ENCODE data around the gene HPSE.

HPSE gene

DNA sequence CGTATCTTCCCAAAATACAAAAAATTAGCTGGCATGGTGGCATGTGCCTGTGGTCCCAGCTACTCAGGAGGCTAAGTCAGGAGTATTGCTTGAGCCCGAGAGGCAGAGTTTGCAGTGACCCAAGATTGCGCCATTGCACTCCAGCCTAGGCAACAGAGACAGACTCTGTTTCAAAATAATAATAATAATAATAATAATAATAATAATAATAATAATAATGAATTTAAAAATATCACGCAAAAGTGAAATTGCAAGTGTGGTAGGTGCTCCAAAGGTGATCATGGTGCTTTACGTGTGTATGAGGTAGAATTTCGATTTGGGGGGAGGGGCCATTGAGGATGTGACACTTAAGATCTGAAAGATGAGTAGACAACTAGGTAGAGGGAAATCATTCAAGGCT is 4.9 kb upstream of the HPSE start:
- TF ChIP-seq EZH2 (IDR thresholded peaks at IDR 0.05; ENCODE audit: borderline replicate concordance, low read depth, low read length, severe bottlenecking), result no peak
- TF ChIP-seq, protein P1, sequence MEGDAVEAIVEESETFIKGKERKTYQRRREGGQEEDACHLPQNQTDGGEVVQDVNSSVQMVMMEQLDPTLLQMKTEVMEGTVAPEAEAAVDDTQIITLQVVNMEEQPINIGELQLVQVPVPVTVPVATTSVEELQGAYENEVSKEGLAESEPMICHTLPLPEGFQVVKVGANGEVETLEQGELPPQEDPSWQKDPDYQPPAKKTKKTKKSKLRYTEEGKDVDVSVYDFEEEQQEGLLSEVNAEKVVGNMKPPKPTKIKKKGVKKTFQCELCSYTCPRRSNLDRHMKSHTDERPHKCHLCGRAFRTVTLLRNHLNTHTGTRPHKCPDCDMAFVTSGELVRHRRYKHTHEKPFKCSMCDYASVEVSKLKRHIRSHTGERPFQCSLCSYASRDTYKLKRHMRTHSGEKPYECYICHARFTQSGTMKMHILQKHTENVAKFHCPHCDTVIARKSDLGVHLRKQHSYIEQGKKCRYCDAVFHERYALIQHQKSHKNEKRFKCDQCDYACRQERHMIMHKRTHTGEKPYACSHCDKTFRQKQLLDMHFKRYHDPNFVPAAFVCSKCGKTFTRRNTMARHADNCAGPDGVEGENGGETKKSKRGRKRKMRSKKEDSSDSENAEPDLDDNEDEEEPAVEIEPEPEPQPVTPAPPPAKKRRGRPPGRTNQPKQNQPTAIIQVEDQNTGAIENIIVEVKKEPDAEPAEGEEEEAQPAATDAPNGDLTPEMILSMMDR (IDR thresholded peaks at IDR 0.05; ENCODE audit: borderline replicate concordance, extremely low read depth, low read length, poor library complexity, severe bottlenecking), result no peak
- Histone ChIP-seq H3K4me3 (ENCODE audit: low read depth in 1 of 2, low read length in 2 of 2) (no peak overlapping the region), H4K20me1 (ENCODE audit: insufficient read depth, low read length) (no peaks in the 10 kb centered on the region), H3K27me3 (ENCODE audit: insufficient read depth, low read length, poor library complexity) (peaks cover 14% of the 10 kb centered on the region), H3K27ac (ENCODE audit: low read length) (no peak overlapping the region), H2AFZ (ENCODE audit: low read depth, low read length) (no peak overlapping the region), H3K4me2 (ENCODE audit: insufficient read depth, low read length) (no peak overlapping the region), H3K4me1 (ENCODE audit: insufficient read depth, low read length) (peaks cover 22% of the 10 kb centered on the region), H3K36me3 (ENCODE audit: insufficient read depth, low read length) (no peaks in the 10 kb centered on the region), H3K9me3 (ENCODE audit: insufficient read depth, low read length, severe bottlenecking) (peaks cover 6% of the 10 kb centered on the region), H3K79me2 (ENCODE audit: insufficient read depth, low read length) (no peaks in the 10 kb centered on the region), H3K9ac (ENCODE audit: low read depth, low read length) (no peak overlapping the region)
- DNase-seq (no peak), ATAC-seq (ENCODE audit: insufficient read depth, low read depth) (no peak)

DNA sequence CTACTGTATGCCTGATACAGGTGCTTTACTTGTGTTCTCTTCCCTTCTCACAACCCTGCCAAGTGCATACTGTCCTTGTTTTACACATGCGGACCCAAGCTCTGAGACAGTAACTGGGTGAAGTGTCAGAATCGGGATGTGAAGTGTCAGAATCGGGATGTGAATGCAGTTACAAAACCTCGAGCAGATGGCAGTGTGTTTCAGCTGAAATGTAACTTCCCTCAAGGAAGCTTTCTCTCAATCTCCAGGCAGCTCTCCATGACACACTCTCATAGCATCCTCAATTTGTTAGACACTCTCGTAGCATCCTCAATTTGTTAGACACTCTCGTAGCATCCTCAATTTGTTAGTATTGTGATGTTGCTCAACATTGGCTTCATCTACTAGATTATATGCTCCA is 1.1 kb upstream of the HPSE start:
- Histone ChIP-seq H3K4me2 (ENCODE audit: insufficient read depth, low read length) (no peak overlapping the region), H3K9ac (ENCODE audit: low read depth, low read length) (no peak overlapping the region), H3K36me3 (ENCODE audit: insufficient read depth, low read length) (no peaks in the 10 kb centered on the region), H3K79me2 (ENCODE audit: insufficient read depth, low read length) (no peaks in the 10 kb centered on the region), H4K20me1 (ENCODE audit: insufficient read depth, low read length) (no peaks in the 10 kb centered on the region), H2AFZ (ENCODE audit: low read depth, low read length) (no peak overlapping the region), H3K4me1 (ENCODE audit: insufficient read depth, low read length) (peaks cover 16% of the 10 kb centered on the region), H3K9me3 (ENCODE audit: insufficient read depth, low read length, severe bottlenecking) (peaks cover 6% of the 10 kb centered on the region), H3K4me3 (ENCODE audit: low read depth in 1 of 2, low read length in 2 of 2) (no peak overlapping the region), H3K27ac (ENCODE audit: low read length) (no peak overlapping the region), H3K27me3 (ENCODE audit: insufficient read depth, low read length, poor library complexity) (peaks cover 38% of the 10 kb centered on the region)
- DNase-seq (no peak), ATAC-seq (ENCODE audit: insufficient read depth, low read depth) (no peak)
- no peak for TF ChIP-seq EZH2 (IDR thresholded peaks at IDR 0.05; ENCODE audit: borderline replicate concordance, low read depth, low read length, severe bottlenecking)

DNA sequence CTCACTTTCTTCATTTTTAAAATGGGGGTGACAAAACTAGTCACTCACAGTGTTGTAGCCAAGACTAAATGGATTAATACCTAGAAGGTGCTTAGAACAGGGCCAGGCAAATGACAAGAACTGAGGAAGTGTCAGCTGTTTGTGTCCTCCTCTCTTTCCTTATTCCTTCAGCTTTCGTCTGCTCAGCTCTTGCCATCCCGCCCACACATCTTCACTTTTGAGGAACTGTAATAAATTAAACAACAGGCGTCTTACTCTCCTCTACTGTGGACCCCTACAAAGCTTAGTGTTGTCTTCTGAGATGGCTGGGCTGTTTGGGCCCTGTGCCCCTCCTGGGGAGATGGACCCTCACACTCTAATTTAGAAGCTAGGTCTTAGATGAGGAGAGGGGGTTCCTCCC is 2.7 kb downstream of the HPSE start:
- Histone ChIP-seq H3K4me1 (ENCODE audit: insufficient read depth, low read length) (peaks cover 5% of the 10 kb centered on the region; the same call in 1 of the 2 replicates), H3K36me3 (ENCODE audit: insufficient read depth, low read length) (no peaks in the 10 kb centered on the region), H3K27me3 (ENCODE audit: insufficient read depth, low read length, poor library complexity) (peaks cover 54% of the 10 kb centered on the region), H3K79me2 (ENCODE audit: insufficient read depth, low read length) (no peaks in the 10 kb centered on the region), H4K20me1 (ENCODE audit: insufficient read depth, low read length) (no peaks in the 10 kb centered on the region), H3K4me2 (ENCODE audit: insufficient read depth, low read length) (no peak overlapping the region), H2AFZ (ENCODE audit: low read depth, low read length) (no peak overlapping the region), H3K27ac (ENCODE audit: low read length) (no peak overlapping the region), H3K9ac (ENCODE audit: low read depth, low read length) (no peak overlapping the region), H3K4me3 (ENCODE audit: low read depth in 1 of 2, low read length in 2 of 2) (no peak overlapping the region), H3K9me3 (ENCODE audit: insufficient read depth, low read length, severe bottlenecking) (no peaks in the 10 kb centered on the region)
- no peak for TF ChIP-seq EZH2 (IDR thresholded peaks at IDR 0.05; ENCODE audit: borderline replicate concordance, low read depth, low read length, severe bottlenecking)
- TF ChIP-seq, protein P1 (IDR thresholded peaks at IDR 0.05; ENCODE audit: borderline replicate concordance, extremely low read depth, low read length, poor library complexity, severe bottlenecking), result no peak
- no peak for ATAC-seq (ENCODE audit: insufficient read depth, low read depth)
- DNase-seq, result no peak

DNA sequence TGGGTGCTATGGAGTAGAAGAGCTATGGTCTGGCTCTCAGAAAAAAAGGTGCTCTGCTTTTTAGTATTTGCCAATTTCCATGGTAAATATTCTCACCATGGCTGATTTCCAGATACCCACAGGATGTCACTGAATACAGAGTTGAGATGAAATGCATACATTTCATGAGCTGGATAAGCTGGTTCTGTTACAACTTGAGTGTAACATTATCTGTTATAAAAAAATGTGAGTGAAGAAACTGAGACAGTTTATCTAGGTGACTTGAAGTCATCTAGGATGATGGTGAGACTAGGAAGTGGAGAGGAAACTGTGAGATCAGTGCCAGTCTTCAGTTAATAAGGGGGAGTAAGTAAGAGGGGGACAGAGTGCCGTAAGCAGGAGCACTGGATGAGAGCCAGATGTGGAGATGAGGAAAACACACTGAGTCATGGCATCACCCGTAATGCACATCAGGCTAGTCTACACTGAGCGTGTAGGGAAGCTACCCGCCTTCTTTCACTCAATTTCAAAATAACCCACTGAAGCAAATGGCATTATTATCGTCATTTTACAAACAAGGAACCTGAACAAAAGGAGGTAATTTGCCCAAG is 5.0 kb downstream of the HPSE start:
- H4K20me1 ChIP-seq (ENCODE audit: insufficient read depth, low read length), result no peaks in the 10 kb centered on the region
- H3K4me1 ChIP-seq (ENCODE audit: insufficient read depth, low read length), result peaks cover 5% of the 10 kb centered on the region; the same call in 1 of the 2 replicates
- TF ChIP-seq, protein P1 (IDR thresholded peaks at IDR 0.05; ENCODE audit: borderline replicate concordance, extremely low read depth, low read length, poor library complexity, severe bottlenecking), result no peak
- TF ChIP-seq EZH2 (IDR thresholded peaks at IDR 0.05; ENCODE audit: borderline replicate concordance, low read depth, low read length, severe bottlenecking), result no peak
- no peak overlapping the region for H3K4me2 ChIP-seq (ENCODE audit: insufficient read depth, low read length)
- H3K27ac ChIP-seq (ENCODE audit: low read length), result no peak overlapping the region
- H3K9me3 ChIP-seq (ENCODE audit: insufficient read depth, low read length, severe bottlenecking), result no peaks in the 10 kb centered on the region
- no peak overlapping the region for H2AFZ ChIP-seq (ENCODE audit: low read depth, low read length)
- no peaks in the 10 kb centered on the region for H3K36me3 ChIP-seq (ENCODE audit: insufficient read depth, low read length)
- peaks cover 40% of the 10 kb centered on the region for H3K27me3 ChIP-seq (ENCODE audit: insufficient read depth, low read length, poor library complexity)
- ATAC-seq (ENCODE audit: insufficient read depth, low read depth), result no peak
- H3K79me2 ChIP-seq (ENCODE audit: insufficient read depth, low read length), result no peaks in the 10 kb centered on the region
- no peak overlapping the region for H3K4me3 ChIP-seq (ENCODE audit: low read depth in 1 of 2, low read length in 2 of 2)
- no peak overlapping the region for H3K9ac ChIP-seq (ENCODE audit: low read depth, low read length)
- DNase-seq, result no peak

Measured in DND-41 (cell line).